IMR-90 (cell line): ENCODE results near the gene AHCYL1.

Source experiments
- BHLHE40 ChIP-seq: fragments of 150-350 bp; IDR thresholded peaks from 2 replicates; pipeline ENCODE4 v1.6.1; 2016; ENCODE audit warnings: mild to moderate bottlenecking, low read depth, low read length
- CEBPB ChIP-seq: IDR thresholded peaks from 2 replicates; pipeline ENCODE4 v1.6.1; 2012; ENCODE audit warnings: low read depth, low read length, improper control_type of control experiment
- CHD1 ChIP-seq: IDR thresholded peaks from 2 replicates; pipeline ENCODE4 v1.6.1; 2012; ENCODE audit warnings: low read depth, low read length, improper control_type of control experiment
- FOS ChIP-seq: fragments of 150-350 bp; IDR thresholded peaks from 2 replicates; pipeline ENCODE4 v1.6.1; 2016; ENCODE audit warnings: low read depth, low read length
- MXI1 ChIP-seq: IDR thresholded peaks from 2 replicates; pipeline ENCODE4 v1.6.1; 2012; ENCODE audit warnings: low read depth, mild to moderate bottlenecking, low read length, moderate library complexity, borderline replicate concordance
- NFE2L2 ChIP-seq: fragments of 150-350 bp; IDR thresholded peaks from 2 replicates; pipeline ENCODE4 v1.6.1; 2016; ENCODE audit warnings: low read depth, mild to moderate bottlenecking, low read length
- POLR2A ChIP-seq: IDR thresholded peaks from 2 replicates; pipeline ENCODE4 v1.6.1; 2012; ENCODE audit warnings: mild to moderate bottlenecking, low read depth, low read length
- RCOR1 ChIP-seq: IDR thresholded peaks from 2 replicates; pipeline ENCODE4 v1.6.1; 2012; ENCODE audit warnings: mild to moderate bottlenecking, low read length, improper control_type of control experiment; ENCODE audit not compliant: insufficient replicate concordance
- SMC3 ChIP-seq: fragments of 150-350 bp; IDR thresholded peaks from 2 replicates; pipeline ENCODE4 v1.6.1; 2016; ENCODE audit warnings: low read depth, mild to moderate bottlenecking, antibody characterized with exemption, low read length, moderate library complexity
- TF ChIP-seq, protein P1 (sequence below): conservative IDR thresholded peaks from 2 replicates; pipeline ENCODE4 v1.5.1; 2012; ENCODE audit warnings: mild to moderate bottlenecking, low read depth, low read length, improper control_type of control experiment
- TF ChIP-seq, protein P2 (sequence below): fragments of 150-350 bp; IDR thresholded peaks from 2 replicates; pipeline ENCODE4 v1.6.1; 2016; ENCODE audit warnings: low read depth, mild to moderate bottlenecking, low read length, moderate library complexity, borderline replicate concordance
- TF ChIP-seq, protein P3 (sequence below): fragments of 150-350 bp; IDR thresholded peaks from 2 replicates; pipeline ENCODE4 v1.6.1; 2017; ENCODE audit warnings: mild to moderate bottlenecking, antibody characterized with exemption, low read length, low read depth

DNA sequence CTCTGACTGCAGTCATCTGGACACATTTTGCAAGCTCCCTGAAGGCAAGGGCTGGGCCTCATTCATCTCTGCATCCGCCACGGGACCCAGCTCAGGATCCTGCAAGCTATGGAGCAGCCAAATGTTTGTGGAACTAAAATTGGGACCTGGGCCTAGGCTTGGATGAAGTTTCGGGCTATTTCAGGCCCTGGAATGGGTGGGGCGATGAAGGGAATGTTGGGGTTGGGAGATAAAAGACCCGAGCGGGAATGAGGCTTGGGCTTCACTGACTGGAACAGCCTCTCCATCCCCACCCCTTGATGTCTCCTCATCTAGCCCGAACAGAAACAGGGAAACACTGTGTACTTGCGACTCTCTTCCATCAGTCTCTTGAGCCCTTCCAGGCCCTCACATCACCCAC is 7.3 kb upstream of the AHCYL1 start:
- TF ChIP-seq POLR2A (no peak), SMC3 (no peak), RCOR1 (no peak), CEBPB (no peak), BHLHE40 (no peak), MXI1 (no peak), NFE2L2 (no peak), CHD1 (no peak), FOS (no peak)
- TF ChIP-seq, protein P1, sequence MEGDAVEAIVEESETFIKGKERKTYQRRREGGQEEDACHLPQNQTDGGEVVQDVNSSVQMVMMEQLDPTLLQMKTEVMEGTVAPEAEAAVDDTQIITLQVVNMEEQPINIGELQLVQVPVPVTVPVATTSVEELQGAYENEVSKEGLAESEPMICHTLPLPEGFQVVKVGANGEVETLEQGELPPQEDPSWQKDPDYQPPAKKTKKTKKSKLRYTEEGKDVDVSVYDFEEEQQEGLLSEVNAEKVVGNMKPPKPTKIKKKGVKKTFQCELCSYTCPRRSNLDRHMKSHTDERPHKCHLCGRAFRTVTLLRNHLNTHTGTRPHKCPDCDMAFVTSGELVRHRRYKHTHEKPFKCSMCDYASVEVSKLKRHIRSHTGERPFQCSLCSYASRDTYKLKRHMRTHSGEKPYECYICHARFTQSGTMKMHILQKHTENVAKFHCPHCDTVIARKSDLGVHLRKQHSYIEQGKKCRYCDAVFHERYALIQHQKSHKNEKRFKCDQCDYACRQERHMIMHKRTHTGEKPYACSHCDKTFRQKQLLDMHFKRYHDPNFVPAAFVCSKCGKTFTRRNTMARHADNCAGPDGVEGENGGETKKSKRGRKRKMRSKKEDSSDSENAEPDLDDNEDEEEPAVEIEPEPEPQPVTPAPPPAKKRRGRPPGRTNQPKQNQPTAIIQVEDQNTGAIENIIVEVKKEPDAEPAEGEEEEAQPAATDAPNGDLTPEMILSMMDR = no peak
- TF ChIP-seq, protein P2, sequence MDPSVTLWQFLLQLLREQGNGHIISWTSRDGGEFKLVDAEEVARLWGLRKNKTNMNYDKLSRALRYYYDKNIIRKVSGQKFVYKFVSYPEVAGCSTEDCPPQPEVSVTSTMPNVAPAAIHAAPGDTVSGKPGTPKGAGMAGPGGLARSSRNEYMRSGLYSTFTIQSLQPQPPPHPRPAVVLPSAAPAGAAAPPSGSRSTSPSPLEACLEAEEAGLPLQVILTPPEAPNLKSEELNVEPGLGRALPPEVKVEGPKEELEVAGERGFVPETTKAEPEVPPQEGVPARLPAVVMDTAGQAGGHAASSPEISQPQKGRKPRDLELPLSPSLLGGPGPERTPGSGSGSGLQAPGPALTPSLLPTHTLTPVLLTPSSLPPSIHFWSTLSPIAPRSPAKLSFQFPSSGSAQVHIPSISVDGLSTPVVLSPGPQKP = no peak
- TF ChIP-seq, protein P3, sequence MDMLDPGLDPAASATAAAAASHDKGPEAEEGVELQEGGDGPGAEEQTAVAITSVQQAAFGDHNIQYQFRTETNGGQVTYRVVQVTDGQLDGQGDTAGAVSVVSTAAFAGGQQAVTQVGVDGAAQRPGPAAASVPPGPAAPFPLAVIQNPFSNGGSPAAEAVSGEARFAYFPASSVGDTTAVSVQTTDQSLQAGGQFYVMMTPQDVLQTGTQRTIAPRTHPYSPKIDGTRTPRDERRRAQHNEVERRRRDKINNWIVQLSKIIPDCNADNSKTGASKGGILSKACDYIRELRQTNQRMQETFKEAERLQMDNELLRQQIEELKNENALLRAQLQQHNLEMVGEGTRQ = no peak
